ENCODE results near the gene BIRC6.
"Not testable (repeated sequence)": the region's sequence is repeated elsewhere in the genome, so short reads cannot be mapped to it uniquely, and the experiment has no call there.

BIRC6 gene

GRCh38 chr2:32356681-32357317, at the start of gene BIRC6:
TSS of gene BIRC6 (plus strand) at chr2:32357023. CDS start at chr2:32357162, 139 bp downstream.
- DNase-seq: peak; percentile 99

DNA sequence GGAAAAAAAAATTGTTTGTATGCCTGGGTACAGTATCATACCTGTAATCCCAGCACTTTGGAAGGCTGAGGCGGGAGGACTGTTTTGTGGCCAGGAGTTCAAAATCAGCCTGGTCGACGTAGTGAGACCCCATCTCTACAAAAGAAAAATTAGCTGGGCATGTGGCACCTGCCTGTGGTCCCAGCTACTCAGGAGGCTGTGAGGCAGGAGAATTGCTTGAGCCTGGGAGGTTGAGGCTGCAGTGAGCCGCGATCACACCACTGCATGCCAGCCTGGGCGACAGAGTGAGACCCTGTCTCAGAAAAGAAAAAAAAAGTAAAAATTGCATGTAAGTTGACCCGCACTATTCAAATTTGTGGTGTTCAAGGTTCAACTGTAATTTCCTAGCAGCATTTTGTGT, 46.2 kb upstream of the BIRC6 start:
- DNase-seq: no peak

DNA sequence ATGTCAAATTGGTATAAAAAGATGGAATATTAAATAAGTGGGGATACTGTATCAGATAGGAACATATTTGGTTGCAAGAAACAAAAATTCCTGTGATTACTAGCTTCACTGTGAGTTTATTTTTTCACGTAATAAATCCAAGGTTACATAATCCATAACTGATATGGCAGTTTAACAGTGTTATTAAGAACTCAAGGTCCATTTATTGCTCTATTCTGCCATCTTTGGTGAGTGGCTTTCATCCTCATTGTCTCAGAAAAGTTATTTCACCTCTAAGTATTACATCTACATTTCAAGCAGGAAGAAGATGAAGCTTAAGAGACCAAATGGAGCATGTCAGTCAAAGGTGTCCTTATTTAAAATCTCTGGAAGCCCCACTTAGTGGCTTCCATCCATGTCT, 41.9 kb upstream of the BIRC6 start:
- no peak for DNase-seq

- DNase-seq: not testable (repeated sequence)
Observed at GRCh38 chr2:32328679-32329078, 28.1 kb upstream of the BIRC6 start.

DNA sequence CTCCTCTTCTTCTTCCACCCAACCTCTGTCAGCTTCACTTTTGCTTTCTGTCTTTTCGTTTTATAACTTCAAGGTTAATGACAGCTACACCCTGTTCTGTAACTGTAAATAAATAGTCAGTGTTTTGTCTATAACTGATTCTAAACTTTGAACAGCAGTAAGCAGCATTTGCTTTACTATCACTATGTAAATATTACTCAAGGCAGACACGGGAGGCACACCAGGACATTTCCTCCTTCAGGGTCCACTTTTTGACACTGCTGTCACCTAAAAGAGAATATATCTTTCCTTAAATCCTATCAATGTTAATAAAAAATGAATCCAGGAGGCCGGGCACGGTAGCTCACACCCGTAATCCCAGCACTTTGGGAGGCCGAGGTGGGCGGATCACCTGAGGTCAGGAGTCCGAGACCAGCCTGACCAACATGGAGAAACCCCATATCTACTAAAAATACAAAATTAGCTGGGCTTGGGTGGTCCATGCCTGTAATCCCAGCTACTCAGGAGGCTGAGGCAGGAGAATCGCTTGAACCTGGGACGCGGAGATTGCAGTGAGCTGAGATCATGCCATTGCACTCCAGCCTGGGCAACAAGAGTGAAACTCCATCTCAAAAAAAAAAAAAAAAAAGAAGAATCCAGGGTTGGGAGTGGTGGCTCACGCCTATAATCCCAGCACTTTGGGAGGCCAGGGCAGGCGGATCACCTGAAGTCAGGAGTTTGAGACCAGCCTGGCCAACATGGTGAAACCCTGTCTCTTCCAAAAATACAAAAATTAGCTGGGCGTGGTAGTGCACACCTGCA, 27.4 kb upstream of the BIRC6 start:
- not testable (repeated sequence) for DNase-seq

GRCh38 chr2:32330136-32330535, 26.7 kb upstream of the BIRC6 start:
- DNase-seq: no peak

GRCh38 chr2:32342801-32343200, 14.0 kb upstream of the BIRC6 start:
- no peak for DNase-seq

- not testable (repeated sequence) for DNase-seq
Observed at GRCh38 chr2:32350797-32351196, 6.0 kb upstream of the BIRC6 start.

DNA sequence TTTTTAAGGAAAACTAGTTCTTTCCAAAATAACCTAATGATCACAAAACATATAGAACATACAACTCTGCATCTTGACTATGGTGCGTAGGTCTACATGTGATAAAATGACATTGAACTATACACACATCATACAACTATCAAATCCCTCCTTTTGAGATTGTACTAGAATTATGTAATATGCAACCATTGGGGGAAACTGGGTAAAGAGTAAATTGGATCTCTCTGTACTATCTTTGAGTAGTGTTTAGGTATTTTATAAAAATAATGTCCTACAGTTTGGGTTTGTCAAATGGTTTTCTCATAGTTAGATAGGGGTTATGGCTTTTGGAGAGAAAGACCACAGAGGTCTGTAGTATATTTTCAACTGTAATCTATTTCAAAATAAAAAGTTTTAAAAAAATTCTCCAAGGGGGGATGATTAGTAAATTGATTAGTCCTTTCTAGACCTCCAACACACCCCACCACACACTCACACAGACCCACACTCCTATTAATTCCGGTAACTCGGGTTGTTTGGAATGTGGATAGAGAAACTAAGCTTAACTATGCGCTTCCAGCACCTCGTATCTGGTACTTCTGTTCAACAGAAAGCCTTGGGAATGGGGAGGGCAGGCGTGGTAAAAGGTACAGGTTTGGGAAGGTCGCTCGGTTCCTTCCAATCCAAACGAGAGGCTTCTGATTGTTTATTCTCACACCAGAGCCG, 695 bp upstream of the BIRC6 start:
- DNase-seq: no peak

GRCh38 chr2:32357318-32358110, 691 bp downstream of the BIRC6 start:
- no peak for DNase-seq

DNA sequence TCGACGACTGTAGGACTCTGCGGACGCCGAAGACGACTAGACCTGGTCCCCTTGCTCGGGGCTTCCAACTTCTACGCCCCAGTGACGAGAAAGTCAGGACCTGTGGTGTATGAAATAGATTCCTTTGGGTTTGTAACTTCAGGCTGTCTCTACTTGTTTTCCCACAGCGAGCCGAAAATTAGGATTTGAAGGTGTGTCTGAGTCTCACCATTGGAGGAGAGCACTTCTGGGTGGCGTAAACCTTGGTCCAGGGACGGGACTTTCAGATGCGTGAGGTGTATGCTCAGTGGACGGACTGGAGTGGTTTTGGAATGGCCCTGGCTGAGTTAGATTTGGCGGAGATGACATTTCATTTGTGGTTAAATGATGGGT, 1.3 kb downstream of the BIRC6 start:
- peak; percentile 56 for DNase-seq

- no peak for DNase-seq
Observed at GRCh38 chr2:32360416-32360815, 3.6 kb downstream of the BIRC6 start.

- not testable (repeated sequence) for DNase-seq
Observed at GRCh38 chr2:32362997-32363396, 6.2 kb downstream of the BIRC6 start.

DNA sequence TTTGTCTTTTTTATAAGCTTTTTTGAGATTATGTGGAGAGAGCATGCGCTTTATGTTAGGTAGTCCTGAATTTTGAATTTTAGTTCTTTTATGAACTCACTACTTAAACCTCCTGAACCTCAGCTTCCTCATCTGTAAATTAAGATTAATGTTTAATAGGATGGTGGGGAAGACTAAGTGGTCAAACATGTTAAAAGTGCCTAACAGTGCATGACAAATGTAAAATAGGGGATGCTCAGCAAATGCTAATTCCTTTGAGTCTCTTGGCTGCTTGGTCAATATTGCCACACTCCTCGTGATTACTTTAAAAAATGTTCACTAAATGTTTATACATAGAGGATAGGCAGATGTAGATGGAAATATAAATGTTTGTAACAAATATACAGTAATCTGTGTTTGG, 6.8 kb downstream of the BIRC6 start:
- DNase-seq: no peak

DNA sequence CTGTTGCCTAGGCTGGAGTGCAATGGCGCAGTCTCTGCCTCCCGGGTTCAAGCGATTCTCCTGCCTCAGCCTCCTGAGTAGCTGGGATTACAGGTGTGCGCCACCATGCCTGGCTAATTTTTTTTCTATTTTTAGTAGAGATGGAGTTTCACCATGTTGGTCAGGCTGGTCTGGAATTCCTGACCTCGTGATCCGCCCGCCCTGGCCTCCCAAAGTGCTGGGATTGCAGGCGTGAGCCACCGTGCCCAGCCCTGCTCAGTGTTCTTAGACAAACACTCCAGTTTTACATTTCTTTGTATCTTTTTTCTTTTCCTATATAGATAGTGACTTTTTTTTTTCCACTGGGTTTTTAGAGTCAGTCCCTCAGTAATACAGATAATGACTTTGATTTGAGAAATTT, 7.5 kb downstream of the BIRC6 start:
- DNase-seq: not testable (repeated sequence)

DNA sequence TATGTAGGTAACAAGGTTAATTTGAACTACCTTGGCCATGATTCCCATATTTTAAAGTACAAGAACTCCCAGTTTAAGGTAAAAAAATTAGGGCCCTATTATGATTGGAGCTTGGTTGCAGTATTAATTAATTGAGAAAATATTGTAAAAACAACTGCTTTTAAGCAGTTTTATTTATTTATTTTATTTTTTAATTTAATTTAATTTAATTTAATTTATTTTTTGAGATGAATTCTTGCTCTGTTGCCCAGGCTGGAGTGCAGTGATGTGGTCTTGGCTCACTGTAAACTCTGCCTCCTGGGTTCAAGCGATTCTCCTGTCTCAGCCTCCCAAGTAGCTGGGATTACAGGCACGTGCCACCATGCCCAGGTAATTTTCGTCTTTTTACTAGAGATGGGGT, 8.9 kb downstream of the BIRC6 start:
- DNase-seq: not testable (repeated sequence)

DNA sequence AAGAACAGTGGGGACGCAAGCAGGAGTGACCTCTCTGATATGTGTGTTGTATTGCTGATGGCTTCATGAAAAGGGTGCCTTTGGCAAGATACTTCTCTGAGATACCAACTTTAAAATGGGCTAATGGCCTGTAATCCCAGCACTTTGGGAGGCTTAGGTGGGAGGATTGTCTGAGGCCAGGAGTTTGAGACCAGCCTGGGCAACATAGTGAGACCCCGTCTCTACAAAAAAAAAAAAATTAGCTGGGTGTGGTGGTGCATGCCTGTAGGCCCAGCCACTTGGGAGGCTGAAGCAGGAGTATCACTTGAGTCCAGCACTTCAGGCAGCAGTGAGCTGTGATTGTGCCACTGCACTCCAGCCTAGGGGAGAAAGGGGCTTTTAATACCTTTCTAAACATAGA, 9.8 kb downstream of the BIRC6 start:
- no peak for DNase-seq

- no peak for DNase-seq
Observed at GRCh38 chr2:32369222-32369621, 12.4 kb downstream of the BIRC6 start.

DNA sequence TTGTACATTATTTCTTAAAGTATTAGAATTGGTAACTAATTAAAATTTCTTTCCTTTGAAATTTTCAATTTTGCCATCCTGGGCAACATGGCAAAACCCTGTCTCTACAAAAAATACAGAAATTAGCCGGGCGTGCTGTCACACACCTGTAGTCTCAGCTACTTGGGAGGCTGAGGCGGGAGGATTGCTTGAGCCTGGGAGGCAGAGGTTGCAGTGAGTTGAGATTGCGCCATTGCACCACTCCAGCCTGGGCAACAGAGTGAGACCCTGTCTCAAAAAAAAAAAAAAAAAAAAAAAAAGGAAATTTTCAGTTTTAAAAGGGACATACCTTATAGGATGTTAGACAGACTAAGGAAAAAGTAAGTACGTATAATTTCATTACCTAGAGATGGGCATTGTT, 14.1 kb downstream of the BIRC6 start:
- DNase-seq: not testable (repeated sequence)

GRCh38 chr2:32372519-32373182, 15.8 kb downstream of the BIRC6 start:
- DNase-seq: no peak

DNA sequence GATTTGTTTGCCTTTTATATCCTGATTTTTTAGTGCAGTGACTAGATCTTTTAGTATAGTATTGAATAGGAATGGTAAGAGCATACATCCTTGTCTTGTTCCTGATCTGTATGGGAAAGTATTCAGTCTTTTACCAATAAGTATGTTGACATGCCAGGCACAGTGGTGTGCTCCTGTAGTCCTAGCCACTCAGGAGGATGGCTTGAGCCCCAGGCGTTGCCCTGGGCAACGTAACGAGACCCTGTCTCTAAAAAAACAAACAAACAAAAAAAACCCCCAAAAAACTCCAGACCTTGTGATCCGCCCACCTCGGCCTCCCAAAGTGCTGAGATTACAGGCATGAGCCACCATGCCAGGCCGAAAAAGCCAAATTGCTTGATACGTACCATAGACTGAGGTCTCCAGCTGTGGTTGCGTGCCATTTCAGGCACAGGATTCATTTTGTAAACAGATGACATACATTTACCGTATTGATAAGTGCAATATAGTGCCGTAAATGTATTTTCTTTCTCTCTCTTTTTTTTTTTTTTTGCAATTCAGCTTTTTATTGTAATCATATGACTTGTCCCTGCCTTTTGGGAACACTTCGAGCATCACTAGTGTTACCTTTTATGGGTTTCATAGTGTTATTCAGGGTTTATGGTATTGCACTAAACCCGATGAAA, 18.5 kb downstream of the BIRC6 start:
- DNase-seq: no peak

- no peak for DNase-seq
Observed at GRCh38 chr2:32376756-32377155, 19.9 kb downstream of the BIRC6 start.

Data from eye (tissue), 1 donor.